DND-41 (cell line): Measurements from ENCODE around the gene PBX3.

Source experiments
- EZH2 ChIP-seq: IDR thresholded peaks from 3 replicates; pipeline ENCODE4 v1.6.1; 2012; ENCODE audit warnings: borderline replicate concordance, low read depth, mild to moderate bottlenecking, moderate library complexity, low read length, inconsistent platforms; ENCODE audit not compliant: severe bottlenecking
- TF ChIP-seq, protein P1 (sequence below): IDR thresholded peaks from 2 replicates; pipeline ENCODE4 v1.5.1; 2012; ENCODE audit warnings: borderline replicate concordance, low read length, moderate library complexity, mild to moderate bottlenecking; ENCODE audit not compliant: poor library complexity, severe bottlenecking; ENCODE audit errors: extremely low read depth

DNA sequence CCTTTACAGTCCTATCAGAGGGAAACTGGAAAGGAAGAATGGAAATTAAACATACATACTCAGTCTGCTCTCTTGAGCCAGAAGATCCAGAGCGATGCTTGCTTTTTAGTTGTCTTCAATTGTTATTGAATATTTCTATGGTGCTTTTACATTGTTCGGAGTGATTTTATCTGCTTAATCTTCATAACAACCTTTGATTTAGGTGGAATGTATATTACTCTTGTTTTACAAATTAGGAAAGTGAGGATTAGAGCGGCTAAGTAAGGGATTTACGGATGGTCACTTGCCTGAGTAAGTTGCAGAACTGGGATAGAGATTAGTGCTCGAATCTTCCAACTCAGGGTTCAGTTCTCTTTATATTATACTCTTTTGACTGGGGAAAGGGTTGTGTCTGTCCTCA, 69.1 kb downstream of the PBX3 start:
- TF ChIP-seq, protein P1, sequence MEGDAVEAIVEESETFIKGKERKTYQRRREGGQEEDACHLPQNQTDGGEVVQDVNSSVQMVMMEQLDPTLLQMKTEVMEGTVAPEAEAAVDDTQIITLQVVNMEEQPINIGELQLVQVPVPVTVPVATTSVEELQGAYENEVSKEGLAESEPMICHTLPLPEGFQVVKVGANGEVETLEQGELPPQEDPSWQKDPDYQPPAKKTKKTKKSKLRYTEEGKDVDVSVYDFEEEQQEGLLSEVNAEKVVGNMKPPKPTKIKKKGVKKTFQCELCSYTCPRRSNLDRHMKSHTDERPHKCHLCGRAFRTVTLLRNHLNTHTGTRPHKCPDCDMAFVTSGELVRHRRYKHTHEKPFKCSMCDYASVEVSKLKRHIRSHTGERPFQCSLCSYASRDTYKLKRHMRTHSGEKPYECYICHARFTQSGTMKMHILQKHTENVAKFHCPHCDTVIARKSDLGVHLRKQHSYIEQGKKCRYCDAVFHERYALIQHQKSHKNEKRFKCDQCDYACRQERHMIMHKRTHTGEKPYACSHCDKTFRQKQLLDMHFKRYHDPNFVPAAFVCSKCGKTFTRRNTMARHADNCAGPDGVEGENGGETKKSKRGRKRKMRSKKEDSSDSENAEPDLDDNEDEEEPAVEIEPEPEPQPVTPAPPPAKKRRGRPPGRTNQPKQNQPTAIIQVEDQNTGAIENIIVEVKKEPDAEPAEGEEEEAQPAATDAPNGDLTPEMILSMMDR, result no peak
- TF ChIP-seq EZH2, result no peak
